IMR-90 (cell line): ENCODE results near the gene GAL3ST3.

ENCODE experiments used
- POLR2A ChIP-seq: IDR thresholded peaks from 2 replicates; pipeline ENCODE4 v1.6.1; 2012; ENCODE audit warnings: mild to moderate bottlenecking, low read depth, low read length
- TF ChIP-seq, protein P1 (sequence below): conservative IDR thresholded peaks from 2 replicates; pipeline ENCODE4 v1.5.1; 2012; ENCODE audit warnings: mild to moderate bottlenecking, low read depth, low read length, improper control_type of control experiment

DNA sequence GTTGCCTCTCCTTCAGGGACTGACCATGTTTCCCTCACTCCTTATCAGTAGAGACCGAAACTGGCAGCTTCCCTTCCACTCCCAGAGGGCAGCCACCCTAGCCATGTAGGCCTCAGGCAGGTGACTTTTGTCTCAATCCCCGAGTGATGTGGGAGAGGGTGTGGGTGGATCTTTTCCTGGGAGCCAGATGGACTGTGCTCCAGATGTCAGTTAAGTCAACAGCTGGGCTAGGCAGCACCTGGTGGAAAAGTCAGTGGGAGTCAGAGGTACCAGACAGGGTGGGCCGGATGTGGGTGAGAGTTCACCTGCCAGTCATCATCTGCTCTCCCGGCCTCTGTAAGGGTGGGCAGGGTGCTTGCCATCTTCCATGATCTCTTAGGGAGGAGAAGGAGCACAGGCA, 44.8 kb downstream of the GAL3ST3 start:
- TF ChIP-seq, protein P1, sequence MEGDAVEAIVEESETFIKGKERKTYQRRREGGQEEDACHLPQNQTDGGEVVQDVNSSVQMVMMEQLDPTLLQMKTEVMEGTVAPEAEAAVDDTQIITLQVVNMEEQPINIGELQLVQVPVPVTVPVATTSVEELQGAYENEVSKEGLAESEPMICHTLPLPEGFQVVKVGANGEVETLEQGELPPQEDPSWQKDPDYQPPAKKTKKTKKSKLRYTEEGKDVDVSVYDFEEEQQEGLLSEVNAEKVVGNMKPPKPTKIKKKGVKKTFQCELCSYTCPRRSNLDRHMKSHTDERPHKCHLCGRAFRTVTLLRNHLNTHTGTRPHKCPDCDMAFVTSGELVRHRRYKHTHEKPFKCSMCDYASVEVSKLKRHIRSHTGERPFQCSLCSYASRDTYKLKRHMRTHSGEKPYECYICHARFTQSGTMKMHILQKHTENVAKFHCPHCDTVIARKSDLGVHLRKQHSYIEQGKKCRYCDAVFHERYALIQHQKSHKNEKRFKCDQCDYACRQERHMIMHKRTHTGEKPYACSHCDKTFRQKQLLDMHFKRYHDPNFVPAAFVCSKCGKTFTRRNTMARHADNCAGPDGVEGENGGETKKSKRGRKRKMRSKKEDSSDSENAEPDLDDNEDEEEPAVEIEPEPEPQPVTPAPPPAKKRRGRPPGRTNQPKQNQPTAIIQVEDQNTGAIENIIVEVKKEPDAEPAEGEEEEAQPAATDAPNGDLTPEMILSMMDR = no peak
- TF ChIP-seq POLR2A = no peak
